KG1 (cell line): ENCODE measurements around the gene COL21A1.

Source experiments
- DNase-seq: peaks from one replicate; lab custom pipeline; 2025; lab: John Stamatoyannopoulos, UW

Gene COL21A1

GRCh38 chr6:56188429-56188828 lies 59.0 kb downstream of the COL21A1 start:
- no peak for DNase-seq

- DNase-seq = no peak
Observed at GRCh38 chr6:56187686-56188085, 59.7 kb downstream of the COL21A1 start.

- DNase-seq = no peak
Observed at GRCh38 chr6:56176741-56177140, 70.6 kb downstream of the COL21A1 start.

- no peak for DNase-seq
Observed at GRCh38 chr6:56173228-56173627, 74.2 kb downstream of the COL21A1 start.

GRCh38 chr6:56172144-56172543 lies 75.2 kb downstream of the COL21A1 start:
- no peak for DNase-seq

- DNase-seq = no peak
Observed at GRCh38 chr6:56169366-56169765, 78.0 kb downstream of the COL21A1 start.

GRCh38 chr6:56168596-56168995 lies 78.8 kb downstream of the COL21A1 start:
- DNase-seq = no peak

GRCh38 chr6:56162081-56162480 lies 85.3 kb downstream of the COL21A1 start:
- DNase-seq = no peak

- no peak for DNase-seq
Observed at GRCh38 chr6:56160489-56160888, 86.9 kb downstream of the COL21A1 start.

- no peak for DNase-seq
Observed at GRCh38 chr6:56158571-56158970, 88.8 kb downstream of the COL21A1 start.

- DNase-seq = no peak
Observed at GRCh38 chr6:56156643-56157042, 90.7 kb downstream of the COL21A1 start.

GRCh38 chr6:56155634-56156141 lies 91.7 kb downstream of the COL21A1 start:
- DNase-seq = no peak

GRCh38 chr6:56154076-56154475 lies 93.3 kb downstream of the COL21A1 start:
- DNase-seq = no peak

- no peak for DNase-seq
Observed at GRCh38 chr6:56152611-56153010, 94.8 kb downstream of the COL21A1 start.

GRCh38 chr6:56151609-56152224 lies 95.7 kb downstream of the COL21A1 start:
- DNase-seq = no peak

- DNase-seq = no peak
Observed at GRCh38 chr6:56148488-56149186, 98.7 kb downstream of the COL21A1 start.

GRCh38 chr6:56147766-56148165 lies 99.6 kb downstream of the COL21A1 start:
- DNase-seq = no peak

- no peak for DNase-seq
Observed at GRCh38 chr6:56146086-56146485, 101.3 kb downstream of the COL21A1 start.

GRCh38 chr6:56145616-56146015 lies 101.8 kb downstream of the COL21A1 start:
- DNase-seq = no peak

- DNase-seq = no peak
Observed at GRCh38 chr6:56144538-56145324, 102.6 kb downstream of the COL21A1 start.

- no peak for DNase-seq
Observed at GRCh38 chr6:56143796-56144195, 103.6 kb downstream of the COL21A1 start.

GRCh38 chr6:56140090-56140489 lies 107.3 kb downstream of the COL21A1 start:
- DNase-seq = no peak

- DNase-seq = no peak
Observed at GRCh38 chr6:56115715-56116114, 131.7 kb downstream of the COL21A1 start.
